ENCODE results near the gene HUWE1.

DNA sequence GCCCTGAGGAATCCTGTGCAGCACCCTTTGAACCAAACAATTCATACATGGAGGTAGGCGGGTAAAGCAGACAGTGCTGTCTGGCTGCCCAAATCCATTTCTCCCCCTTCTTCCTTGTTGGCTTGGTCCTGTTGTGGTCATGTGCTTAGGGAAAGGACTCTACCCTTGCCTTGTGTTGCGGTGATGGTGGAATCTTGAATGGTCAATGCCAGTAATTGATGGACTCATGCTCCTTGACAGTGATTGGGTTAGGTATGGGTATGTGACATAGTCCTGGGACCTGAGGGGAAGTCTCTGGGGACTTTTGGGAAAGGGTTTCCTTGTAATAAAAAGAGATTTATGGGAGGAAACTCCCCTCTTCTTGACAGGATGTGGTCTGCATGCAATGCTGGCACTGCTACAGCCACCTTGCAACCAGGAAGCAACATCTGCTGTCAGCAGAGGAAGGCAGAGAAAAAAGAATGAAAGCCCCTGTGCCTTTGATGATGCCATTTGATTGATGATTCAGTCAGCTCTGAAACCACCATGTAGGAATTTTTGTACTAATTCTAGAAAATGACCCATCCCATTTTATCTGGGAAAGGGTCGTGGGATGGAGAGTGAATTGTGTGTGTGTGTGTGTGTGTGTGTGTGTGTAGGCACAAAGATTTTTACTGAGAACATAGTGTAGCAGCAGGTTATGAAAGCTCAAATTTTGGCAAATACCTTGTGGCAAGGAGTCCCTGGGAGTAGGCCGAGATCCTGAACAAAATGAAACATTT is 30.0 kb upstream of the HUWE1 start:
- TF ChIP-seq, protein P1, sequence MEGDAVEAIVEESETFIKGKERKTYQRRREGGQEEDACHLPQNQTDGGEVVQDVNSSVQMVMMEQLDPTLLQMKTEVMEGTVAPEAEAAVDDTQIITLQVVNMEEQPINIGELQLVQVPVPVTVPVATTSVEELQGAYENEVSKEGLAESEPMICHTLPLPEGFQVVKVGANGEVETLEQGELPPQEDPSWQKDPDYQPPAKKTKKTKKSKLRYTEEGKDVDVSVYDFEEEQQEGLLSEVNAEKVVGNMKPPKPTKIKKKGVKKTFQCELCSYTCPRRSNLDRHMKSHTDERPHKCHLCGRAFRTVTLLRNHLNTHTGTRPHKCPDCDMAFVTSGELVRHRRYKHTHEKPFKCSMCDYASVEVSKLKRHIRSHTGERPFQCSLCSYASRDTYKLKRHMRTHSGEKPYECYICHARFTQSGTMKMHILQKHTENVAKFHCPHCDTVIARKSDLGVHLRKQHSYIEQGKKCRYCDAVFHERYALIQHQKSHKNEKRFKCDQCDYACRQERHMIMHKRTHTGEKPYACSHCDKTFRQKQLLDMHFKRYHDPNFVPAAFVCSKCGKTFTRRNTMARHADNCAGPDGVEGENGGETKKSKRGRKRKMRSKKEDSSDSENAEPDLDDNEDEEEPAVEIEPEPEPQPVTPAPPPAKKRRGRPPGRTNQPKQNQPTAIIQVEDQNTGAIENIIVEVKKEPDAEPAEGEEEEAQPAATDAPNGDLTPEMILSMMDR (IDR thresholded peaks at IDR 0.05) = no peak
- no peak for TF ChIP-seq POLR2A (IDR thresholded peaks at IDR 0.05)
